Aorta (tissue), 5 donors: ENCODE measurements around the gene SLC49A3. TPM values are rescaled to one million over a fixed set of nuclear protein-coding genes. Genes with fewer than 3 reads are reported as not detected.
"Not testable (repeated sequence)": the region's sequence is repeated elsewhere in the genome, so short reads cannot be mapped to it uniquely, and the experiment has no call there.

ENCODE experiments used
- ATAC-seq: fragments of 200-7000 bp; cut with Tn5 transposase; one replicate; pipeline ENCODE4 v1.9.1; 2022; ENCODE audit warnings: moderate library complexity; ENCODE audit not compliant: low FRiP score
- DNase-seq, 2 donors: peaks; one replicate each; pipeline ENCODE4 v3.0.0-alpha.2; 2020
- H3K27ac ChIP-seq, 2 donors: one replicate each; pipeline ENCODE4 v1.5.1; 2013; ENCODE audit warnings: low read length in 2 of 2, mild to moderate bottlenecking in 2 of 2, moderate library complexity in 2 of 2, control low read depth in 1 of 2, inconsistent platforms in 1 of 2, low read depth in 1 of 2
- H3K27me3 ChIP-seq, 2 donors: one replicate each; pipeline ENCODE4 v1.6.1; 2013; ENCODE audit warnings: control low read depth in 1 of 2, low read length in 1 of 2, mild to moderate bottlenecking in 1 of 2, moderate library complexity in 1 of 2; ENCODE audit not compliant: insufficient read depth in 2 of 2, control insufficient read depth in 1 of 2
- H3K36me3 ChIP-seq, 2 donors: one replicate each; pipeline ENCODE4 v1.6.1; 2013; ENCODE audit warnings: control low read depth in 1 of 2, low read length in 1 of 2, mild to moderate bottlenecking in 1 of 2; ENCODE audit not compliant: insufficient read depth in 2 of 2, control insufficient read depth in 1 of 2
- H3K4me1 ChIP-seq, 2 donors: one replicate each; pipeline ENCODE4 v1.6.1; 2013; ENCODE audit warnings: low read length in 2 of 2, control low read depth in 1 of 2, mild to moderate bottlenecking in 1 of 2, moderate library complexity in 1 of 2; ENCODE audit not compliant: insufficient read depth in 2 of 2, control insufficient read depth in 1 of 2
- H3K4me3 ChIP-seq, 2 donors: one replicate each; pipeline ENCODE4 v1.5.1; 2013; ENCODE audit warnings: low read length in 2 of 2, control low read depth in 1 of 2, mild to moderate bottlenecking in 1 of 2
- H3K9me3 ChIP-seq: one replicate; pipeline ENCODE4 v1.6.1; 2013; ENCODE audit warnings: mild to moderate bottlenecking, low read length; ENCODE audit not compliant: control insufficient read depth
- WGBS, 2 donors: extraction: QIAGEN DNeasy Blood & Tissue Kit; methylation state at CpG; one replicate each; pipeline ENCODE4 v1.1.7; 2013; 5-methylcytosine and 5-hydroxymethylcytosine counted together
- intact Hi-C, 2 donors: fragments of 100-400 bp; cut with DNase I; formaldehyde crosslinking; loops; one replicate each; pipeline versions ENCODE4 v1.14.2 to v1.15.0; 2022
- polyA plus RNA-seq, 2 donors: library from polyadenylated mRNA; stranded (reverse); fragments of 200-250 nt; gene quantifications; one replicate each; pipeline ENCODE4 v1.2.3, GENCODE V29; 2013
- total RNA-seq, 2 donors: library from RNA; stranded (reverse); fragmentation: NEBNext Ultra II Directional; extraction: Animal tissue kit (Norgen Biotek cat#: 25700); gene quantifications; one replicate each; pipeline ENCODE4 v1.2.1, GENCODE V29; 2021
- donor health status: healthy with polysubstance abuse.
- donor health status: Bipolar disorder and iron deficiency.
- donor health status: DM: no; HTN: no; CAD: no.
- donor health status: DM: no; HTN: no; CAD: no.
- donor health status: DM: yes; HTN: yes; CAD: no.

Gene SLC49A3
- total and polyA plus RNA-seq, 4 donors = 3.0 to 22.9 (median 15.4) TPM

- Histone ChIP-seq H3K27ac (no peak overlapping the region), H3K27me3 (no peaks in the 10 kb centered on the region), H3K4me1 (no peaks in the 10 kb centered on the region), H3K9me3 (no peaks in the 10 kb centered on the region), H3K36me3 (no peaks in the 10 kb centered on the region), H3K4me3 (no peak overlapping the region)
- intact Hi-C loops = no loop called here
- DNase-seq (peak in 1 of 2 donors; percentile 39), ATAC-seq (no peak)
- WGBS, 2 donors = 61 to 69% methylated on average over 18 of the region's 18 CpGs
These were observed 38.5 kb downstream of the SLC49A3 start for GRCh38 chr4:650461-650860.

GRCh38 chr4:649751-650310 lies 39.1 kb downstream of the SLC49A3 start:
- 90 to 91% methylated on average over 13 of the region's 13 CpGs for WGBS, 2 donors
- intact Hi-C loops = no loop called here
- no peak overlapping the region for H3K4me3 ChIP-seq

GRCh38 chr4:649293-649625 lies 39.7 kb downstream of the SLC49A3 start:
- H3K27ac ChIP-seq = no peak overlapping the region
- intact Hi-C loops = no loop called here
- no peaks in the 10 kb centered on the region for H3K36me3 ChIP-seq
- H3K4me3 ChIP-seq = no peak overlapping the region
- DNase-seq (peak in 1 of 2 donors; percentile 26), ATAC-seq (no peak)
- no peaks in the 10 kb centered on the region for H3K4me1 ChIP-seq
- H3K9me3 ChIP-seq = no peaks in the 10 kb centered on the region
- no peaks in the 10 kb centered on the region for H3K27me3 ChIP-seq
- 91 to 92% methylated on average over 7 of the region's 7 CpGs for WGBS, 2 donors

More at GRCh38 chr4:649751-650310, 39.1 kb downstream of the SLC49A3 start:
- no peaks in the 10 kb centered on the region for H3K9me3 ChIP-seq
- no peaks in the 10 kb centered on the region for H3K4me1 ChIP-seq
- DNase-seq (peak in 1 of 2 donors; percentile 33), ATAC-seq (no peak)
- H3K27me3 ChIP-seq = no peaks in the 10 kb centered on the region
- H3K36me3 ChIP-seq = no peaks in the 10 kb centered on the region
- no peak overlapping the region for H3K27ac ChIP-seq

- no peaks in the 10 kb centered on the region for H3K36me3 ChIP-seq
- whole genome bisulfite sequencing, 2 donors = 66 to 74% methylated on average over 28 of the region's 28 CpGs
- intact Hi-C loops = no loop called here
- H3K9me3 ChIP-seq = no peaks in the 10 kb centered on the region
- no peak overlapping the region for H3K27ac ChIP-seq
- no peak overlapping the region for H3K4me3 ChIP-seq
- ATAC-seq = no peak
- no peaks in the 10 kb centered on the region for H3K4me1 ChIP-seq
- peak in 1 of 2 donors; percentile 38 for DNase-seq
- H3K27me3 ChIP-seq = no peaks in the 10 kb centered on the region
These were observed 40.2 kb downstream of the SLC49A3 start for GRCh38 chr4:648579-649292.

GRCh38 chr4:647481-647880 lies 41.5 kb downstream of the SLC49A3 start:
- no peak for ATAC-seq
- Histone ChIP-seq H3K4me3 (no peak overlapping the region), H3K36me3 (no peaks in the 10 kb centered on the region), H3K9me3 (no peaks in the 10 kb centered on the region), H3K27me3 (no peaks in the 10 kb centered on the region), H3K4me1 (no peaks in the 10 kb centered on the region), H3K27ac (no peak overlapping the region)
- DNase-seq = peak in 1 of 2 donors; percentile 24
- intact Hi-C loops = no loop called here
- 53 to 58% methylated on average over 13 of the region's 13 CpGs for WGBS, 2 donors

- intact Hi-C loops = no loop called here
- H3K4me3 ChIP-seq = no peak overlapping the region
These were observed 42.5 kb downstream of the SLC49A3 start for GRCh38 chr4:646460-646859.

GRCh38 chr4:642366-642765 lies 46.6 kb downstream of the SLC49A3 start:
- intact Hi-C loops, H3K27me3 ChIP-seq: not testable (repeated sequence)
- WGBS, 2 donors = 89 to 90% methylated on average over 6 of the region's 6 CpGs

More at GRCh38 chr4:646460-646859, 42.5 kb downstream of the SLC49A3 start:
- no peaks in the 10 kb centered on the region for H3K36me3 ChIP-seq
- H3K9me3 ChIP-seq = no peaks in the 10 kb centered on the region
- H3K27ac ChIP-seq = no peak overlapping the region
- 59 to 72% methylated on average over 32 of the region's 32 CpGs for WGBS, 2 donors
- no peak for ATAC-seq
- H3K27me3 ChIP-seq = no peaks in the 10 kb centered on the region
- DNase-seq = peak; percentile 32 to 66
- no peaks in the 10 kb centered on the region for H3K4me1 ChIP-seq

GRCh38 chr4:637536-638280 lies 51.2 kb downstream of the SLC49A3 start:
- intact Hi-C loops = no loop called here
- WGBS, 2 donors = 47 to 56% methylated on average over 32 of the region's 32 CpGs
- H3K27me3 ChIP-seq = no peaks in the 10 kb centered on the region
- ATAC-seq (no peak), DNase-seq (peak; percentile 32 to 63)
- H3K4me3 ChIP-seq = no peak overlapping the region
- no peak overlapping the region for H3K27ac ChIP-seq
- no peaks in the 10 kb centered on the region for H3K36me3 ChIP-seq
- no peaks in the 10 kb centered on the region for H3K9me3 ChIP-seq
- no peaks in the 10 kb centered on the region for H3K4me1 ChIP-seq

More at GRCh38 chr4:642366-642765, 46.6 kb downstream of the SLC49A3 start:
- ATAC-seq, H3K4me3 ChIP-seq, H3K27ac ChIP-seq, H3K9me3 ChIP-seq, H3K36me3 ChIP-seq, DNase-seq, H3K4me1 ChIP-seq: not testable (repeated sequence)
